HG02840 (cell line): ENCODE results near the gene AXIN1.

ENCODE experiments used
- ATAC-seq: cut with Tn5 transposase; IDR thresholded peaks from one replicate; pipeline ENCODE4 v1.9.1; 2021; ENCODE audit warnings: mild to moderate bottlenecking, moderate library complexity, moderate number of reproducible peaks; ENCODE audit not compliant: unreplicated experiment, low FRiP score

Gene AXIN1

DNA sequence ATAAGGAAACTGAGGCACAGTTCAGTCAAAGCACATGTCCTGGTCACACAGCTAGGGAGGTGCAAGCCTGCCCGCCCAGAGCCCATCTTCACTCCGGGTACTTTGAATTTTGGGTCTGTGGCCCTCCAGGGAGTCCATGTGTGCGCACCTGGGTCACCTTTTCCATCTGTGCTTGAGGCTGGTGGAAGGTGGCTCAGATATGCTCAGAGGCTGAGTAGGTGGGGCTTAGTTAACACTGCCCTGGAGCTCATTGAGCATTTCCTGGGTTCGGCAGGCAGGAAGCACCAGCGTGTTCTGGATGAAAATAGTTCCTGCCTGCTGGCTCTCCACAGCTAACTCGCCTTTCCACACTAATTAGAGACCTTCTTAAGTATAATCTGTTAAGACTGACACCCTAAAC, 98.7 kb downstream of the AXIN1 start:
- no peak for ATAC-seq

DNA sequence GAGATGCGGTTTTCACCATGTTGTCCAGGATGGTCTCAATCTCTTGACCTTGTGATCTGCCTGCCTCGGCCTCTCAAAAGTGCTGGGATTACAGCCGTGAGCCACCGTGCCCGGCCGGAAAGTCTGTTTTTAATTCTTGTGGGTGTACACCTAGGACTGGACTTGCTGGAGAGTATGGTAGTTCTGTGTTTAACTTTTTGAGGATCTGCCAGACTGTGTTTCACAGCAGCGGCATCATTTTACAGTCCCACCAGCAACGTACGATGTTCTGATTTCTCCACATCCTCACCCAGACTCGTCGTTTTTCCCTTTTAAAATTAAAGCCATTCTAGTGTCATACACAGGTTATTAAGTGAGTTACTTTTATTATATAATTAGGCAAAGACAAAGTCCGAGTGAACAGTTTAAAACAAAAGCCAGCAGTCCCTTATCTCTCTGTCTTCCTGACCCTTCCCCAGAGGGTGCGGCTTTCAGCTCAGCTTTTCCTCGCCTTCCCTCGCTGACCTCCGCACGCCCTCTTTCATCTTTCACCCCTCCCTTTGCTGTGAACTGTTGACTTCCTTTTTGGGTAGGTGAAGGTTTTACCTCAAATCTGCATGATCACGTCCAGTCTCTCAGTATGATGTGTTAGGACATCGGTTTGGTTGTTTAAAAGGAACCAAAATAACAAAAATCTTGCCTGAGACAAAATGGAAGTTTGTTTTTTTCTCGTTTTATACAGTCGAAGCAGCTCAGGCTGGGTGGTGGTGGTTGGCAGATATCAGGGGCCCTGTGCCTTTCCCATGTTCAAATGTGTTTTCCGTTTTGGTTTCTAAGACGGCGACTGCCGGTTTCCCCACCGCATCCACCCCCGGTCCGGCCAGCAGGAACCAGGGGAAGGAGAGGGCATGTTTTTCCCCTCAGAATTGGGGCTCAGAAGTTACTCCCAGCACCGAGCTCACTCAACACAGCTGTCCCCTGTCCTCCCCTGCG, 99.9 kb downstream of the AXIN1 start:
- peak; percentile 49 for ATAC-seq

DNA sequence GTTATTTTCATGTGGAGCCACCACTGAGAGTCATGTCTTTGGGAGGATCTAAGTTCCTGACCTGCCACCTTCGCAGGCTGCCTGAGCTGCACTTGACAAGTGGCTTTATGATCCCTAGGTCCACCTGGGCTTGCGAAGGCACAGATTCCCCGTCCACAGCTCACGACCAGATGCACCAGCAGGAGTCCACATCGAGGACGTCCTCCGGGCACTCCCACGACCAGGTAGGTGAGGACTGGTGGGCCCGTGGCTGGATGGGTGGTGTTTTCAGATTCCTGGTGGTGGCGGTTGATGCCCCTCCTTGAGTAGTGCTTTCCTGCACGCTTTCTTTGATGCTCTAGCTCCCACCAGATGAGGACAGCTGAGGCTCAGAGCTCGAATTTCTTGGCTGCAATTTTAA, 103.1 kb downstream of the AXIN1 start:
- no peak for ATAC-seq

DNA sequence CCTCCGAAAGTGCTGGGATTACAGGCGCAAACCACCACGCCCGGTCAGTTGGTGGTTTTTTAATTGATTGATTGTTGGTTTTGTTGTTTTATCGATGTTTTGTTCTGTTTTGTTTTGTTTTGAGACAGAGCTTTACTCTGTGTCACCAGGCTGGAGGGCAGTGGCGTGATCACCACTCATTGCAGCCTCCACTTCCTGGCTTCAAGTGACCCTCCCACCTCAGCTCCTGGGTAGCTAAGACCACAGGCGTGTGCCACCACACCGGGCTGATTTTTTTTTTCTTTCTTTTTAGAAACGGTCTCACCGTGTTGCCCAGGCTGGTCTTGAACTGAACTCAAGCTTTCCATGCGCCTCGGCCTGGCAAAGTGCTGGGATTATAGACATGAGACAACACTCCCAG, 105.5 kb downstream of the AXIN1 start:
- no peak for ATAC-seq

DNA sequence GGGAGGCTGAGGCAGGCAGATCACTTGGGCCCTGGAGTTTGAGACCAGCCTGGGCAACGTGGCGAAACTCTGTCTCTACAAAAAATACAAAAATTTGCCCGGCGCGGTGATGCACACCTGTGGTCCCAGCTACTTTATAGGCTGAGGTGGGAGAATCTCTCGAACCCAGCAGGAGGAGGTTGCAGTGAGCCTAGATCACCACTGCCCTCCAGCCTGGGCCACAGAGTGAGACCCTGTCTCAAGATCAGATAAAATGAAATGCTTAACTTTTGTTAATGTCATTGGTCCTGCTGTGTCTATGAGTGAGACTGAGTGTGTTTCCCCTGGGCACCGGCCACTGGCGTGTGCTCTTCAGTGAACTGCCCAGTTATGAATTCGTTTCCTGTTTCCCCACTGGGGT, 107.4 kb downstream of the AXIN1 start:
- ATAC-seq: no peak

DNA sequence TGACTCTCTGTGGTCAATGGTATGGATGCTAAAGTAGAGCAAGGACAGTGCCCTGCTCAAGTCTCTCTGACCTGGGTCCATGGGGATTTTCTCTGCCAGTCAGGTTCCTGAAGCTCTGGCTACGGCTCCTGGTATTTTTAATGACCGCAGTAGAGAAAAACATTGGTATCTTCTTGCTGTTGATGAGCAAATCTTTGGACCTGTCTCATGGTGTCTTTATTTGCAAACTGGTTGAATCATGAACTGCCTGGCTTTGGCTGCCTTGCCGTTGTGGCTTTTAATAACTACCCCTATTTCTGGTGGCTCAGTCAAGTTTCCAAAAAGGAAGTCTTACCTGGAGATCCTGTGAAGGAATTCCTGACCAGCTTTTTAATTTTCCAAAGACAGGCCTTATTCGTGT, 109.2 kb downstream of the AXIN1 start:
- ATAC-seq: no peak

DNA sequence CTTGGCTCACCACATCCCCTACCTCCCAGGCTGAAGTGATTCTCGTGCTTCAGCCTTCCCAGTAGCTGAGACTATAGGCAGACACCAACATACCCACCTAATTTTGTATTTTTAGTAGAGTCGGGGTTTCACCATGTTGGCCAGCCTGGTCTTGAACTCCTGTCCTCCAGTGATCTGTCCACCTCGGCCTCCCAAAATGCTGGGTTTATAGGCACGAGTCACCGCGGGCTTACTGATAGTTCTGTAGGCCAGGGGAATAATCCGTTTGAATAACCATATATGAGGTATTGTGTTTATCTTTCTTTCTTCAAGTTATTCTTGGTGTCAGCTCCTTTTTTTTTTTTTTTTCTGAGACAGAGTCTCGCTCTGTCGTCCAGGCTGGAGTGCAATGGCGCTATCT, 110.2 kb downstream of the AXIN1 start:
- no peak for ATAC-seq

DNA sequence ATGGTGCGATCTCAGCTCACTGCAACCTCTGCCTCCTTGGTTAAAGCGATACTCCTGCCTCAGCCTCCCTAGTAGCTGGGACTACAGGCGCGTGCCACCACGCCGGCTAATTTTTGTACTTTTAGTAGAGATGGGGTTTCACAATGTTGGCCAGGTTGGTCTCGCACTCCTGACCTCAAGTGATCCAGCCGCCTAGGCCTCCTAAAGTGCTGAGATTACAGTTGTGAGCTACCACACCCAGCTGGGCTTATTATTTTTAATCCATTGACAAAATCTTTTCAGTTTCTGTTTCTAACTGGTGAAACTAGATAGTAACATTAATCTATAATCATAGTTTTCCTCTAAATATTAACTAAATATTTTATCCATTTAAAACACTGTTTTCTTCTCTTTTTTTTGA, 112.0 kb downstream of the AXIN1 start:
- no peak for ATAC-seq

DNA sequence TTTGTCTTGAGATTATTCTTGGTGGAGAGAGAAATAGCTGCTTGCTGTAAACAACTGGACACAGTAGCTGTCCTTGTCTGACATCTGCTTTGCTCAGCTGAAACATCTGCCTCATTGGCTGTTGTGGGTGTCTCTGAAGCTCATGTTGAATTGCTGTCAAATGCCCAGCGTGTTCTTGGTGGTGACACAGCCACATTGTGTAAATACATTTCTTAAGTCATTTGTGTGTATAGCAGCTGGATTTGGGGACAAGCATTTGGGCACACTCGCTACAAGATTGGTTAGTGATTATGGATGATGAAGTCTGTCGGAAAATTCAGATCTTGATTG, 112.6 kb downstream of the AXIN1 start:
- ATAC-seq: no peak
